GM18951 (cell line): ENCODE data around the gene ACBD3.

Source experiments
- POLR2A ChIP-seq: IDR thresholded peaks from 4 replicates; pipeline ENCODE4 v1.6.1; 2011; ENCODE audit warnings: mild to moderate bottlenecking; ENCODE audit not compliant: insufficient read length, insufficient read depth; ENCODE audit errors: extremely low read depth
- in situ Hi-C: fragments of 300-500 bp; cut with MboI; formaldehyde crosslinking; loops from one replicate; pipeline ENCODE4 v1.12.0; 2022; ENCODE audit warnings: low sequenced_read_pairs, mixed read lengths, inconsistent platforms; ENCODE audit not compliant: unreplicated experiment

Gene ACBD3

GRCh38 chr1:226121587-226122400 is 64.7 kb downstream of the ACBD3 start:
- peak; percentile 69 for TF ChIP-seq POLR2A
- in situ Hi-C loops: no loop called here

DNA sequence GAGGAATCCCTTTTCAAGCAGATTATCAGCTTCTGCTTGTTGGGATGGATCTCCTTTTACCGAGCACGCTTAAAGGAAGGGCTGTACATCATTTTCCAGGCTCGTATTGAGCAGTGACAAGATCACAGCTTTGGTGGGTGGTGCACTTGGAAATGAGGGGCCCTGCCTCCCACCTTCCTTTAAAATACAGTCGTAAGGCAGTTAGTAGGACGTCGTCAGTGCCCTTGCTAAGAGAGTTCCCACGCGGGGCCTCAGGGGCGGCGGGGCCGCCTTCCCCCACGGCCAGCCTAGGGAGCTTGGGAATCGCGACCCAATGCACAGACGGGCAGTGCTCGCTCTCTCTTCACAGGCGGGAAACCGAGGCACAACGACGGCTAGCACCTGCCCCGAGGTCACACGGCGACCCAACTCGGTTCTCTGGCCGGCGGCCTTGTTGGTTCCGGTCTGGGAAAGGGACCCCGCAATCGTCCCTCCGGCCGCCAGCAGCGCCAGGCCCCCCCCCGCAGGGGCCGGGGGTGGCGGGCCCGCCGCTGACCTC is 65.4 kb downstream of the ACBD3 start:
- in situ Hi-C loops: no loop called here
- TF ChIP-seq POLR2A: no peak

DNA sequence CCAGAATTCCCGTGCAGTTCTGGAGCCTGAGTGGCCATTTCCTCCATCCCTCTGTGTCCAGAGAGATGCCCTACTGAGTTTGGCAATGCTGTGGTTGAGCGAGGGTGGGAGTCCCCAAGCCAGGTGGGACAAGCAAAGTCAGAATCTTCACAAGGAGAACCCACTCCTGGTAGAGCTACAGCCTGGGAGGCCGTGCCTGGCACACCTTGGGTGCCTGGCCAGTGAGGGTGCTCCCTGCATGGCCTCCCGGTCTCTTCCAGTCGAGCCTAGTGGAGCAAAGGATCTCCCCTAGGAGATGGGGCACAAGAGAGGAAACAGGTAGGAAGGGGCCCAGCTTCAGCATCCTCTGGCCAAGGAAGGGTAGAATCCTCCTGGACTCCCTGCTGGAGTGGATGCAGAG is 66.1 kb downstream of the ACBD3 start:
- in situ Hi-C loops: no loop called here
- no peak for TF ChIP-seq POLR2A

- in situ Hi-C loops: no loop called here
Measured at GRCh38 chr1:226119169-226119568, 67.4 kb downstream of the ACBD3 start.

GRCh38 chr1:226118357-226118756 is 68.2 kb downstream of the ACBD3 start:
- no peak for TF ChIP-seq POLR2A
- in situ Hi-C loops: no loop called here

More at GRCh38 chr1:226119169-226119568, 67.4 kb downstream of the ACBD3 start:
- no peak for TF ChIP-seq POLR2A

- in situ Hi-C loops: no loop called here
- TF ChIP-seq POLR2A: no peak
Measured at GRCh38 chr1:226117330-226117729, 69.2 kb downstream of the ACBD3 start.

DNA sequence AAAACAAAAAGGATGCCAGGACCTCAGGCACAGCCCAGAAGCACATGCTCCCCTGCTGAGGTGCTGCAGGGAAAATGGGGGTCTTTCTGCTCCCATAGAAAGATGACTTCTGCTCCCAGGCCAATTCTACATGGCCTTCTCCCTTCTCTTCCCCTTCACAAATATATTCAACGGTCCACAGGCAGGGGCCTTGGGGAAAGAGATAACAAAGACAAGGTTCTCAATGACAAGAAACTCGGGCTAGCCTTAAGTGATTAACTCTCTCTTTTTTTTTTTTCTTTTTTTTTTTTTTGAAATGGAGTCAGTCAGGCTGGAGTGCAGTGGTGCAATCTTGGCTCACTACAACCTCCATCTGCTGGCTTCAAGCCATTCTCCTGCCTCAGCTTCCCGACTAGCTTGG is 69.9 kb downstream of the ACBD3 start:
- in situ Hi-C loops: no loop called here
- TF ChIP-seq POLR2A: no peak

DNA sequence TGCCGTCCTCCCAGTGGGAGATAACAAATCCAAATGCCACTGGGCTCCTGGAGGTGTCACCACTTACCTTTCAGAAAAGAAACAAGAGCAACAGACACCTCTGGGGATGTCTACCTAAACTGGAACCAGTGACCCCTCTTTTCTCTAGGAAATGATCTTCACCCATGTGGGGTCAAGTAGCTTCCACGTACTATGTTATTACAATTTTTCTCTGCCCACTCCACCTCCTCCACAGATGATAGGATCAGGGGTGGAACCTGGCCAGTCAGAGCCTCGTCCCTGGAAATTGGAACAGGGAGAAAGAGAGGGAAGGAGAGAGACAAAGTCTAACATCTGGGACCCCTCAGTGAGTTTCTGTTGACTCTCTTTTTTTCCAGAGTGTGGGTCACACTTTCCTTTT is 73.9 kb downstream of the ACBD3 start:
- in situ Hi-C loops: no loop called here

DNA sequence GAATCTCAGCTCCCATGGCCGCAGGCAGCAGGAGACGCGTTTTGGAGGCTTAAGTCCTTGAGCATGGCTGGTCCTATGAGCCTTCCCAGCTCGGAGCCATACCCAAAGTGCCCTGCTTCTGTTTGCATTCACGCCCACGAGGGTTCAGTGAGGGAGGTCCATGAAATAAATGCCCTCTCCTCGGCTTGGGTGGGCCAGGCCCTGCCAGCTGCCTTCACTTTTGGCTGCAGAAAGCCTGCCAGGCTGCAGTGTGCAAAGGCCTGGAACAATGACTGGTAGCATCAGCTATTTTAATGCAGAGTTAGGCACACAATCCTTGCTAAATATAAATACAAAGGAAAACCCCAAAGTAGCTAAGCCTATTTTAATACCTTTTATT is 74.7 kb downstream of the ACBD3 start:
- in situ Hi-C loops: no loop called here
- no peak for TF ChIP-seq POLR2A

More for the DNA sequence above, 73.9 kb downstream of the ACBD3 start:
- TF ChIP-seq POLR2A: no peak

GRCh38 chr1:226111098-226111882 is 75.3 kb downstream of the ACBD3 start:
- no peak for TF ChIP-seq POLR2A
- in situ Hi-C loops: no loop called here

- TF ChIP-seq POLR2A: peak; percentile 79
- in situ Hi-C loops: no loop called here
Measured at GRCh38 chr1:226110249-226111097, 76.1 kb downstream of the ACBD3 start.

DNA sequence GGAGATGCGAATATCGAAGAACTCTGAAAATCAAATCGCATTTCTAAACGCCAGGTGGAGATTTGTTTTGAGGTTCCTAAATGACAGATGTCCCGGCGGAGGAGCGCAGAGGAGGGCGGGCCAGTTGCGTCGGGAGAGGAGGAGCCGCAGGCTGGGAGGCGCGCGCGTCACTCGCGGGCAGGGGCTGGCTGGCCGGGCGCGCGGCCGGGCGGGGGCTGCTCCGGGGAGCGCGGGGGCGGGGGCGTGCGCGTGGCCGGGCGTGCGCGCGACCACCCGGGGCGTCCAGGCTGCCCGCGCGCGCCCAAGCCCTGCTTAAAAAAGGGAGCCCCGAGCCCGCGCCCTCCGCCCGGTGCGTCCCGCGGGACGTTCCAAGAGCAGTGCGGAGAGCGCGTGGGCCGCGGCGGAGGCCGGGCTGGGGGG is 76.7 kb downstream of the ACBD3 start:
- peak; percentile 63 for TF ChIP-seq POLR2A
- in situ Hi-C loops: no loop called here
